Progenitor cell of endocrine pancreas (in vitro differentiated cells): ENCODE measurements around the gene OXSM. TPM values are rescaled to one million over a fixed set of nuclear protein-coding genes. Genes with fewer than 3 reads are reported as not detected.

Experiments used
- DNase-seq: peaks from one replicate; pipeline ENCODE4 v3.0.0; 2021; ENCODE audit warnings: low spot score; ENCODE audit not compliant: unreplicated experiment
- H3K27ac Mint-ChIP-seq: 2 replicates; pipeline ENCODE4 v1.8.0; 2021; ENCODE audit warnings: mild to moderate bottlenecking, moderate library complexity, mixed read lengths
- H3K27me3 Mint-ChIP-seq: 2 replicates; pipeline ENCODE4 v1.8.0; 2021; ENCODE audit warnings: mixed read lengths
- H3K36me3 Mint-ChIP-seq: 2 replicates; pipeline ENCODE4 v1.8.0; 2022; ENCODE audit warnings: mixed read lengths; ENCODE audit not compliant: insufficient read depth
- H3K4me1 Mint-ChIP-seq: 2 replicates; pipeline ENCODE4 v1.8.0; 2021; ENCODE audit warnings: low read depth, mixed read lengths
- H3K4me3 Mint-ChIP-seq: 2 replicates; pipeline ENCODE4 v1.8.0; 2021; ENCODE audit warnings: low read depth, mild to moderate bottlenecking, moderate library complexity, mixed read lengths
- H3K9me3 Mint-ChIP-seq: 2 replicates; pipeline ENCODE4 v1.8.0; 2021; ENCODE audit warnings: low read depth, mixed read lengths
- CTCF ChIP-seq: fragments of 200-600 bp; sonication (generic); IDR thresholded peaks from one replicate; pipeline ENCODE4 v1.5.0; 2021; ENCODE audit warnings: antibody characterized with exemption, mild to moderate bottlenecking; ENCODE audit not compliant: unreplicated experiment
- total RNA-seq: library from RNA; stranded (reverse); gene quantifications from 2 replicates; pipeline ENCODE4 v1.2.1, GENCODE V29; 2021

Gene OXSM
- total RNA-seq, 1 donor from 2014 or later = 12.5 TPM

GRCh38 chr3:25781145-25781757, 8.6 kb upstream of the OXSM start:
- Mint-ChIP-seq H3K9me3 (peaks cover 4% of the 10 kb centered on the region), H3K4me3 (peak overlapping the region; percentile 85), H3K27ac (no peak overlapping the region), H3K27me3 (no peaks in the 10 kb centered on the region), H3K4me1 (peaks cover 12% of the 10 kb centered on the region), H3K36me3 (peaks cover 20% of the 10 kb centered on the region)
- TF ChIP-seq CTCF = no peak
- DNase-seq = no peak

GRCh38 chr3:25781758-25782594, 7.9 kb upstream of the OXSM start:
- TF ChIP-seq CTCF = no peak
- DNase-seq = no peak
- Mint-ChIP-seq H3K4me1 (peaks cover 12% of the 10 kb centered on the region), H3K36me3 (peaks cover 12% of the 10 kb centered on the region), H3K27me3 (no peaks in the 10 kb centered on the region), H3K9me3 (peaks cover 4% of the 10 kb centered on the region), H3K27ac (peak overlapping the region; percentile 16), H3K4me3 (peak overlapping the region; percentile 85)

GRCh38 chr3:25782636-25782937, 7.3 kb upstream of the OXSM start:
- Mint-ChIP-seq H3K27ac (peak overlapping the region; percentile 76), H3K9me3 (peaks cover 2% of the 10 kb centered on the region), H3K4me1 (peaks cover 16% of the 10 kb centered on the region), H3K4me3 (peak overlapping the region; percentile 85), H3K36me3 (peaks cover 8% of the 10 kb centered on the region), H3K27me3 (no peaks in the 10 kb centered on the region)
- no peak for TF ChIP-seq CTCF
- DNase-seq = no peak

- H3K4me1 Mint-ChIP-seq = peaks cover 21% of the 10 kb centered on the region
- peaks cover 3% of the 10 kb centered on the region for H3K36me3 Mint-ChIP-seq
- peak; percentile 26 for TF ChIP-seq CTCF
- H3K27ac Mint-ChIP-seq = peak within 1 kb of the TSS; percentile 76
- H3K27me3 Mint-ChIP-seq = no peaks in the 10 kb centered on the region
- H3K4me3 Mint-ChIP-seq = peak within 1 kb of the TSS; percentile 85
- H3K9me3 Mint-ChIP-seq = no peaks in the 10 kb centered on the region
- peak; percentile 82 for DNase-seq
Observed at GRCh38 chr3:25782938-25783660, 6.8 kb upstream of the OXSM start, which contains the start of gene NGLY1. TSS of gene NGLY1 (minus strand) at chr3:25783443. CDS start at chr3:25783390, 53 bp downstream.

- DNase-seq = no peak
- Mint-ChIP-seq H3K27ac (peak overlapping the region; percentile 76), H3K36me3 (no peaks in the 10 kb centered on the region), H3K27me3 (no peaks in the 10 kb centered on the region), H3K4me3 (peak overlapping the region; percentile 76), H3K9me3 (no peaks in the 10 kb centered on the region), H3K4me1 (peaks cover 26% of the 10 kb centered on the region)
- no peak for TF ChIP-seq CTCF
Observed at GRCh38 chr3:25783661-25784512, 6.0 kb upstream of the OXSM start.
